Renal pelvis (tissue), 4 donors: ENCODE measurements around the gene THAP11. TPM values are rescaled to one million over a fixed set of nuclear protein-coding genes. Genes with fewer than 3 reads are reported as not detected.

ENCODE experiments used
- DNase-seq: peaks from one replicate; pipeline ENCODE4 v3.0.0-alpha.2; 2013
- polyA plus RNA-seq, 3 donors: library from polyadenylated mRNA; unstranded; fragments of 120-200 nt; gene quantifications; one replicate each; pipeline ENCODE4 v1.2.1, GENCODE V29; 2013; ENCODE audit not compliant: insufficient read length in 3 of 3

THAP11 gene
- polyA plus RNA-seq, 3 donors = 30.9 to 39.5 (median 33.4) TPM

- DNase-seq = no peak
Observed at GRCh38 chr16:67881621-67882161, 39.6 kb downstream of the THAP11 start.

- no peak for DNase-seq
Observed at GRCh38 chr16:67882374-67883145, 40.4 kb downstream of the THAP11 start.

GRCh38 chr16:67883146-67883871, 41.2 kb downstream of the THAP11 start:
- no peak for DNase-seq

GRCh38 chr16:67883872-67884261, 41.7 kb downstream of the THAP11 start:
- DNase-seq = no peak

- DNase-seq = peak; percentile 68
Observed at GRCh38 chr16:67884684-67885083, 42.6 kb downstream of the THAP11 start, which contains the start of gene NRN1L. NRN1L (plus strand) TSS chr16:67884885; CDS start chr16:67884904, 19 bp downstream.

- no peak for DNase-seq
Observed at GRCh38 chr16:67885545-67885944, 43.4 kb downstream of the THAP11 start.

GRCh38 chr16:67885976-67886375, 43.9 kb downstream of the THAP11 start:
- DNase-seq = no peak

- no peak for DNase-seq
Observed at GRCh38 chr16:67886387-67886786, 44.3 kb downstream of the THAP11 start.

GRCh38 chr16:67888331-67888730, 46.2 kb downstream of the THAP11 start:
- no peak for DNase-seq

GRCh38 chr16:67892375-67892774, 50.3 kb downstream of the THAP11 start:
- DNase-seq = no peak

GRCh38 chr16:67892899-67893742, 51.0 kb downstream of the THAP11 start, which contains the start of gene PSKH1:
PSKH1 (plus strand) TSS chr16:67893254; CDS start chr16:67908750, 15,496 bp downstream.
- DNase-seq = peak; percentile 96

Other genes starting within 250 kb of the THAP11 start
- 1 to 10 TPM in 2 of 3 donors, under 1 TPM in 1; 0.95 to 2.1 (median 1.3) TPM for gene CARMIL2, start 197.2 kb upstream of the THAP11 start, polyA plus RNA-seq
- gene ACD, start 182.1 kb upstream of the THAP11 start, polyA plus RNA-seq = 10 to 100 TPM; 23.7 to 31.6 (median 26.6) TPM
- 1 to 10 TPM; 3.5 to 3.9 (median 3.6) TPM for gene PARD6A, start 181.4 kb upstream of the THAP11 start, polyA plus RNA-seq
- gene ENKD1, start 175.6 kb upstream of the THAP11 start, polyA plus RNA-seq = 10 to 100 TPM; 26.7 to 36.6 (median 29.2) TPM
- 1 to 10 TPM; 4.2 to 5.0 (median 4.8) TPM for gene C16orf86, start 175.5 kb upstream of the THAP11 start, polyA plus RNA-seq
- 10 to 100 TPM; 23.6 to 26.2 (median 24.6) TPM for gene GFOD2, start 123.0 kb upstream of the THAP11 start, polyA plus RNA-seq
- gene RANBP10, start 35.8 kb upstream of the THAP11 start, polyA plus RNA-seq = 10 to 100 TPM; 24.4 to 31.6 (median 30.9) TPM
- gene TSNAXIP1, start 35.4 kb upstream of the THAP11 start, polyA plus RNA-seq = 1 to 10 TPM; 6.9 to 9.9 (median 8.9) TPM
- 100 to 1,000 TPM; 122 to 133 (median 127) TPM for gene NUTF2, start 4.6 kb downstream of the THAP11 start, polyA plus RNA-seq
- 10 to 100 TPM; 52.1 to 59.4 (median 57.7) TPM for gene CENPT, start 5.4 kb downstream of the THAP11 start, polyA plus RNA-seq
- gene EDC4, start 30.7 kb downstream of the THAP11 start, polyA plus RNA-seq = 10 to 100 TPM; 91.3 to 99.6 (median 95.2) TPM
- gene NRN1L, start 42.6 kb downstream of the THAP11 start, polyA plus RNA-seq = 1 to 10 TPM in 1 of 3 donors, under 1 TPM in 2; 0.51 to 1.8 (median 0.98) TPM
- gene PSKH1, start 50.9 kb downstream of the THAP11 start, polyA plus RNA-seq = 10 to 100 TPM; 38.0 to 42.6 (median 41.5) TPM
- 10 to 100 TPM in 1 of 3 donors, 1 to 10 TPM in 2; 8.4 to 10.3 (median 9.2) TPM for gene CTRL, start 89.5 kb downstream of the THAP11 start, polyA plus RNA-seq
- gene PSMB10, start 94.5 kb downstream of the THAP11 start, polyA plus RNA-seq = 10 to 100 TPM; 28.2 to 30.8 (median 30.1) TPM
- 10 to 100 TPM; 18.0 to 27.4 (median 26.8) TPM for gene LCAT, start 101.8 kb downstream of the THAP11 start, polyA plus RNA-seq
- 10 to 100 TPM; 30.1 to 40.9 (median 40.9) TPM for gene SLC12A4, start 126.3 kb downstream of the THAP11 start, polyA plus RNA-seq
- under 1 TPM in 1 of 3 donors, not detected in 2; 0.17 TPM for gene DPEP3, start 138.2 kb downstream of the THAP11 start, polyA plus RNA-seq
- gene DPEP2, start 157.2 kb downstream of the THAP11 start, polyA plus RNA-seq = 1 to 10 TPM in 2 of 3 donors, under 1 TPM in 1; 0.75 to 1.6 (median 1.1) TPM
- gene DPEP2NB, start 173.6 kb downstream of the THAP11 start, polyA plus RNA-seq = not detected
- gene DDX28, start 180.9 kb downstream of the THAP11 start, polyA plus RNA-seq = 10 to 100 TPM; 10.6 to 12.5 (median 11.3) TPM
- 10 to 100 TPM; 12.3 to 20.4 (median 15.9) TPM for gene DUS2, start 181.0 kb downstream of the THAP11 start, polyA plus RNA-seq
- 10 to 100 TPM; 30.9 to 35.0 (median 33.5) TPM for gene NFATC3, start 243.1 kb downstream of the THAP11 start, polyA plus RNA-seq